Activated T-helper 1 cell treated with anti-CD3 and anti-CD28 coated beads, Interleukin-2, amount 50 U/mL, for 16 hours (primary cell): ENCODE data around the gene AEBP1.

Experiments
- DNase-seq, 2 donors: peaks; one replicate each; pipeline ENCODE4 v3.0.0-alpha.2; 2020; ENCODE audit warnings: low read depth in 1 of 2, low spot score in 1 of 2

AEBP1 gene

GRCh38 chr7:44140341-44140740, 36.2 kb downstream of the AEBP1 start:
- no peak for DNase-seq

- no peak for DNase-seq
Observed at GRCh38 chr7:44141221-44141850, 37.2 kb downstream of the AEBP1 start, which contains the start of gene MYL7. Gene MYL7 (minus strand): TSS chr7:44141332. CDS start chr7:44141305, 27 bp downstream.

- DNase-seq: no peak
Observed at GRCh38 chr7:44142028-44142427, 37.9 kb downstream of the AEBP1 start.

GRCh38 chr7:44143646-44144250, 39.6 kb downstream of the AEBP1 start:
- DNase-seq: no peak

GRCh38 chr7:44144426-44144967, 40.4 kb downstream of the AEBP1 start:
- no peak for DNase-seq

GRCh38 chr7:44144968-44145478, 40.9 kb downstream of the AEBP1 start:
- no peak for DNase-seq

GRCh38 chr7:44145479-44145968, 41.4 kb downstream of the AEBP1 start:
- peak in 1 of 2 donors; percentile 35 for DNase-seq

GRCh38 chr7:44145969-44146911, 42.1 kb downstream of the AEBP1 start:
- DNase-seq: peak in 1 of 2 donors; percentile 55

GRCh38 chr7:44147026-44147991, 43.2 kb downstream of the AEBP1 start:
- no peak for DNase-seq

- DNase-seq: no peak
Observed at GRCh38 chr7:44148166-44148565, 44.0 kb downstream of the AEBP1 start.

- DNase-seq: no peak
Observed at GRCh38 chr7:44148961-44149536, 44.9 kb downstream of the AEBP1 start.

- DNase-seq: no peak
Observed at GRCh38 chr7:44149571-44150465, 45.7 kb downstream of the AEBP1 start.

- no peak for DNase-seq
Observed at GRCh38 chr7:44150466-44150832, 46.3 kb downstream of the AEBP1 start.

GRCh38 chr7:44150966-44151941, 47.1 kb downstream of the AEBP1 start:
- no peak for DNase-seq

GRCh38 chr7:44151956-44152355, 47.8 kb downstream of the AEBP1 start:
- DNase-seq: no peak

GRCh38 chr7:44152971-44153947, 49.1 kb downstream of the AEBP1 start:
- no peak for DNase-seq
